NAMALWA (cell line): ENCODE data around the gene AGT.
"Not testable (repeated sequence)": the region's sequence is repeated elsewhere in the genome, so short reads cannot be mapped to it uniquely, and the experiment has no call there.

Experiments
- DNase-seq: peaks from one replicate; pipeline ENCODE4 v3.0.0-alpha.2; 2015; ENCODE audit warnings: low spot score

AGT gene

GRCh38 chr1:230706887-230707731, 6.8 kb downstream of the AGT start:
- no peak for DNase-seq

- DNase-seq, result no peak
Observed at GRCh38 chr1:230706020-230706699, 7.8 kb downstream of the AGT start.

GRCh38 chr1:230705289-230706019, 8.5 kb downstream of the AGT start:
- no peak for DNase-seq

- no peak for DNase-seq
Observed at GRCh38 chr1:230704830-230705229, 9.1 kb downstream of the AGT start.

- DNase-seq, result no peak
Observed at GRCh38 chr1:230703679-230704385, 10.1 kb downstream of the AGT start.

- no peak for DNase-seq
Observed at GRCh38 chr1:230702934-230703678, 10.8 kb downstream of the AGT start.

GRCh38 chr1:230701895-230702768, 11.8 kb downstream of the AGT start:
- DNase-seq, result no peak

GRCh38 chr1:230701434-230701833, 12.5 kb downstream of the AGT start:
- no peak for DNase-seq

GRCh38 chr1:230700132-230700531, 13.8 kb downstream of the AGT start:
- DNase-seq, result no peak

GRCh38 chr1:230699716-230700115, 14.2 kb downstream of the AGT start:
- no peak for DNase-seq

- not testable (repeated sequence) for DNase-seq
Observed at GRCh38 chr1:230698964-230699363, 15.0 kb downstream of the AGT start.

GRCh38 chr1:230698130-230698529, 15.8 kb downstream of the AGT start:
- no peak for DNase-seq

- no peak for DNase-seq
Observed at GRCh38 chr1:230696722-230697437, 17.0 kb downstream of the AGT start.

- DNase-seq, result no peak
Observed at GRCh38 chr1:230696218-230696617, 17.7 kb downstream of the AGT start.

GRCh38 chr1:230694991-230695390, 18.9 kb downstream of the AGT start:
- no peak for DNase-seq

- DNase-seq, result no peak
Observed at GRCh38 chr1:230694464-230694863, 19.5 kb downstream of the AGT start.

GRCh38 chr1:230693777-230694176, 20.1 kb downstream of the AGT start:
- no peak for DNase-seq

GRCh38 chr1:230693221-230693620, 20.7 kb downstream of the AGT start:
- DNase-seq, result no peak

GRCh38 chr1:230691615-230692014, 22.3 kb downstream of the AGT start:
- no peak for DNase-seq

GRCh38 chr1:230690101-230690500, 23.8 kb downstream of the AGT start:
- no peak for DNase-seq
